Measurements from ENCODE around the gene ZNHIT2.

DNA sequence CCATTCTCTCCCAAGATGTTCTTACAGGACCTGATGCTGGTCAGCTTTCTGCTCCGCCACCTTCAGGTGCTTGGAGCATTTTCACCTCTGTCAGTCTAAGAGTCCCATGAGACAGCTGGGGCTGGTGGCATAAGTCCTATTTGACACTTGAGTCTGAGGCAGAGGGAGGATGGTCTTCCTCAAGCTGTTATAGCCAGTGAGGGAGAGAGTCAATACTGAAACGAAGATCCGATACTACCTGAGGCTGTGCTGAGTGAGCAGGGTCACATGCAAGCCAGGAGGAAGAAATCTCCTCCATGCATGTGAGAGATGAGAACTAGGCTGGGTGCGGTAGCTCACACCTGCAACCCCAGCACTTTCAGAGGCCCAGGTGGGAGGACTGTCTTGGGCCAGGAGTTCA, 27.9 kb downstream of the ZNHIT2 start:
- no peak for TF ChIP-seq EZH2 (IDR thresholded peaks at IDR 0.05; ENCODE audit: borderline replicate concordance, low read depth, low read length, severe bottlenecking)
- TF ChIP-seq, protein P1, sequence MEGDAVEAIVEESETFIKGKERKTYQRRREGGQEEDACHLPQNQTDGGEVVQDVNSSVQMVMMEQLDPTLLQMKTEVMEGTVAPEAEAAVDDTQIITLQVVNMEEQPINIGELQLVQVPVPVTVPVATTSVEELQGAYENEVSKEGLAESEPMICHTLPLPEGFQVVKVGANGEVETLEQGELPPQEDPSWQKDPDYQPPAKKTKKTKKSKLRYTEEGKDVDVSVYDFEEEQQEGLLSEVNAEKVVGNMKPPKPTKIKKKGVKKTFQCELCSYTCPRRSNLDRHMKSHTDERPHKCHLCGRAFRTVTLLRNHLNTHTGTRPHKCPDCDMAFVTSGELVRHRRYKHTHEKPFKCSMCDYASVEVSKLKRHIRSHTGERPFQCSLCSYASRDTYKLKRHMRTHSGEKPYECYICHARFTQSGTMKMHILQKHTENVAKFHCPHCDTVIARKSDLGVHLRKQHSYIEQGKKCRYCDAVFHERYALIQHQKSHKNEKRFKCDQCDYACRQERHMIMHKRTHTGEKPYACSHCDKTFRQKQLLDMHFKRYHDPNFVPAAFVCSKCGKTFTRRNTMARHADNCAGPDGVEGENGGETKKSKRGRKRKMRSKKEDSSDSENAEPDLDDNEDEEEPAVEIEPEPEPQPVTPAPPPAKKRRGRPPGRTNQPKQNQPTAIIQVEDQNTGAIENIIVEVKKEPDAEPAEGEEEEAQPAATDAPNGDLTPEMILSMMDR (IDR thresholded peaks at IDR 0.05; ENCODE audit: borderline replicate concordance, extremely low read depth, low read length, poor library complexity, severe bottlenecking), result no peak

Measured in DND-41 (cell line).